Thymus (tissue), 14 donors: ENCODE results near the gene PEX12. TPM values are rescaled to one million over a fixed set of nuclear protein-coding genes. Genes with fewer than 3 reads are reported as not detected.

Experiments used
- DNase-seq, 9 donors: peaks; one replicate each; pipeline ENCODE4 v3.0.0-alpha.2; 2013; ENCODE audit warnings: low spot score in 9 of 9, low read depth in 6 of 9, missing footprints in 1 of 9
- H3K27ac ChIP-seq, 2 donors: one replicate each; pipeline ENCODE4 v1.5.1; 2013; ENCODE audit warnings: control low read depth in 1 of 2, low read depth in 1 of 2, low read length in 1 of 2, mild to moderate bottlenecking in 1 of 2, moderate library complexity in 1 of 2
- H3K27me3 ChIP-seq, 2 donors: one replicate each; pipeline ENCODE4 v1.5.1; 2013; ENCODE audit warnings: low read length in 1 of 2; ENCODE audit not compliant: control insufficient read depth in 2 of 2, insufficient read depth in 1 of 2
- H3K36me3 ChIP-seq, 2 donors: one replicate each; pipeline ENCODE4 v1.5.1; 2013; ENCODE audit warnings: low read length in 1 of 2, mild to moderate bottlenecking in 1 of 2, moderate library complexity in 1 of 2; ENCODE audit not compliant: control insufficient read depth in 2 of 2, insufficient read depth in 2 of 2
- H3K4me1 ChIP-seq, 2 donors: one replicate each; pipeline ENCODE4 v1.5.1; 2013; ENCODE audit warnings: low read length in 2 of 2; ENCODE audit not compliant: control insufficient read depth in 2 of 2, insufficient read depth in 2 of 2
- H3K4me3 ChIP-seq, 2 donors: one replicate each; pipeline ENCODE4 v1.5.1; 2013; ENCODE audit warnings: low read length in 2 of 2, control low read depth in 1 of 2, mild to moderate bottlenecking in 1 of 2
- H3K9me3 ChIP-seq, 2 donors: one replicate each; pipeline ENCODE4 v1.5.1; 2013; ENCODE audit warnings: low read length in 1 of 2, mild to moderate bottlenecking in 1 of 2; ENCODE audit not compliant: control insufficient read depth in 2 of 2, insufficient read depth in 1 of 2
- WGBS: extraction: QIAGEN DNeasy Blood & Tissue Kit; methylation state at CpG from one replicate; pipeline ENCODE4 v1.1.7; 2013; 5-methylcytosine and 5-hydroxymethylcytosine counted together
- long read RNA-seq, 10 donors: transcript quantifications; one replicate each; lab custom pipeline, GENCODE V29; 2026
- polyA plus RNA-seq: library from polyadenylated mRNA; stranded (reverse); fragments of 200-250 nt; gene quantifications from one replicate; pipeline ENCODE4 v1.2.3, GENCODE V29; 2013
- total RNA-seq: library from RNA; stranded (reverse); fragments of 120-200 nt; gene quantifications from one replicate; pipeline ENCODE4 v1.2.4, GENCODE V29; 2013
- donor health status: healthy.

Gene PEX12
- total RNA-seq = 5.0 TPM
- polyA plus RNA-seq = 4.8 TPM
- long read RNA-seq, donor 1 = 0 reads
- long read RNA-seq, donor 2 = 0 reads
- long read RNA-seq, donor 3, partial matches to known transcripts = 0 of 1 reads
- long read RNA-seq, donor 3, other reads (novel, unspliced or antisense) = 0 of 1 reads
- long read RNA-seq, donor 4 = 0 reads
- long read RNA-seq, donor 5, partial matches to known transcripts = 0 of 2 reads
- long read RNA-seq, donor 5, other reads (novel, unspliced or antisense) = 0 of 2 reads
- long read RNA-seq, donor 6, partial matches to known transcripts = 0 of 1 reads
- long read RNA-seq, donor 6, other reads (novel, unspliced or antisense) = 0 of 1 reads
- long read RNA-seq, donor 7, partial matches to known transcripts = 0 of 2 reads
- long read RNA-seq, donor 7, other reads (novel, unspliced or antisense) = 0 of 2 reads
- long read RNA-seq, donor 8 = 0 reads
- long read RNA-seq, donor 9, partial matches to known transcripts = 0 of 4 reads
- long read RNA-seq, donor 9, other reads (novel, unspliced or antisense) = 0 of 4 reads
- long read RNA-seq, donor 10, partial matches to known transcripts = 0 of 4 reads
- long read RNA-seq, donor 10, other reads (novel, unspliced or antisense) = 0 of 4 reads

DNA sequence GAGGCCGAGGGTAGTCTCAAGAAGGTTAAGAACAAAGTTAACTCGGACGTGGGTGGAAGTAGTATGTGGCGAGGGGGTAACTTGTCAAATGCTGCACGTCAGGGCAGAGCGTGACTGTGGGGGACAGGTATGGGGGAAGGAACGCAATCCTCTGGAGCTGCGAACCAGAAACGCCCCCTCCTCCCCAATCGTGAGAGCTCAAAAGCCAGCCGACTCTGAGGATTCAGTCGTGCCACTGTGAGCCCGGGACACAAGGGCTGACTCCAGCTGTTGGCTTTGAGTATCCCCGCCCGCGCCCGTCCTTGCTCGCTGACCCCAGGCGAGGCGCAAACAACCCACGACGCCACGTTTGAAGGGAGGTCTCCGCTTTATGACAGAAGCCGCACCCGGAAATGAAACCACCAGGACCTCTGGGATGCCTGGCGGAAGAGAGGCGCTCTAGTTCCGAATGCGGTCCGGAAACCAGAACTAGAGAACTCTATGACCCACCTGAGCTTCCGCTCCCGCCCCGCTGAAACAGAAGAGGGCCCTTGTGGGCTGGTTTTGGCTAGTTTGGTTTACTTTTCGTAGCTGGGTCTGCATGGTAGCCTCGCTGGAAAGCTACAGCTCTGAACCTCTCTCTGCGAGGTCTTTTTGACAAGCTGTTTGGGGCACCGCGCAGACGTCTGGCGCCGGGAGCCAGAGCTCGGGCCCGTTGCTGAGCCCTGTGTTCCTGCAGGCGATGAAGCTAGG lies at the start of gene PEX12:
Gene PEX12, minus strand, starts transcription at position 375 of the 732 bp plus-strand sequence. CDS start 550 bp downstream, outside the sequence.
- Histone ChIP-seq H3K27ac (peak within 1 kb of the TSS; percentile 94 to 97), H3K4me3 (peak within 1 kb of the TSS; percentile 71 to 90), H3K9me3 (no peaks in the 10 kb centered on the region), H3K36me3 (peaks cover 7 to 11% of the 10 kb centered on the region in 2 donors), H3K4me1 (peaks cover 12 to 16% of the 10 kb centered on the region in 2 donors), H3K27me3 (peaks cover 0 to 2% of the 10 kb centered on the region in 2 donors)
- WGBS = under 1% methylated on average over 45 of the region's 45 CpGs
- DNase-seq = peak; percentile 76 to 96 (median 89)

- Histone ChIP-seq H3K36me3 (peaks cover 23 to 49% of the 10 kb centered on the region in 2 donors), H3K4me3 (no peak overlapping the region), H3K9me3 (no peaks in the 10 kb centered on the region), H3K27ac (no peak overlapping the region), H3K4me1 (no peaks in the 10 kb centered on the region), H3K27me3 (no peaks in the 10 kb centered on the region)
- DNase-seq = no peak
- WGBS = over 99% methylated on average over 4 of the region's 4 CpGs
Measured at GRCh38 chr17:35627417-35627816, 49.0 kb upstream of the PEX12 start.

DNA sequence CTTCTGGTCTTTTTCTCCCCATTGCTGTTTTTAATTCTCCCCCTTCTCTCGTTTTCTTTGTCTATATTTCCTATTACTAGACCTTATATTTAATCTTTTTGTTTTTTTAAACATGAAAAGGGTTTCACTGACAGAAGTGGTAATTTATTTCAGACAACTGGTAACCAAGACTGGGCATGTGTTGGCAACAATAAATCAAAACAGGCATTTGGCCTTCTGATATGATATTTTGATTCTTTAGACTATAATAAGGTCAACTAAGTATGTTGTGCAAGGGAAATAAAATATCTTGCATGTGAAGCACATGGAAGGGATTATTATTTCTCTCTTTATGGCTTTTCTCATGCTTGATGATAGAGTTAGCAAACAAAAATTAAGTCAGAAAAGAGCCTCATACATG lies 43.4 kb upstream of the PEX12 start:
- no peak for DNase-seq
- Histone ChIP-seq H3K9me3 (no peaks in the 10 kb centered on the region), H3K27me3 (no peaks in the 10 kb centered on the region), H3K27ac (no peak overlapping the region), H3K36me3 (peaks cover 12 to 28% of the 10 kb centered on the region in 2 donors), H3K4me1 (no peaks in the 10 kb centered on the region), H3K4me3 (no peak overlapping the region)
- 89% methylated on average over 1 of the region's 1 CpG for WGBS

DNA sequence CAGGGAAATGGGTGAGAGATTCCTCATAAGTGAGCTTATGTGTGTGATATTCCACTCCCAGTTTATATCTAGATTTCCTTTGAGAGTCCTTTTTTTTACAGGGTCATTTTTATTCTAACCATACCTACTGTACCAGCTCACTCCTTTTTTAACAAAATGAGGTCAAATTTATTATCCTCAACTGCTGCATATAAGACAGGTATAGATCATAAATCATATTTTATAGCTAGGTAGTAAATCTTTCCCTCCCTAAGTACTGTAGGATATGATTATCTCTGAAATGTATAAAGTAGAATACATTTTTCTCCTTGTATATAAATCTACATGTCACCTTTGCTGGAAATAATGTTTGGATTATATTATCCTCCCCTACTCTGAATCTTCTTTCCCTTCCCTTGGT lies 40.3 kb upstream of the PEX12 start:
- Histone ChIP-seq H3K27me3 (no peaks in the 10 kb centered on the region), H3K4me3 (no peak overlapping the region), H3K27ac (no peak overlapping the region), H3K36me3 (peaks cover 8 to 12% of the 10 kb centered on the region in 2 donors), H3K4me1 (no peaks in the 10 kb centered on the region), H3K9me3 (no peaks in the 10 kb centered on the region)
- no peak for DNase-seq

- WGBS = 90% methylated on average over 2 of the region's 2 CpGs
- H3K4me1 ChIP-seq = no peaks in the 10 kb centered on the region
- no peak overlapping the region for H3K4me3 ChIP-seq
- H3K27ac ChIP-seq = no peak overlapping the region
- no peaks in the 10 kb centered on the region for H3K27me3 ChIP-seq
- no peaks in the 10 kb centered on the region for H3K9me3 ChIP-seq
- DNase-seq = no peak
- peaks cover 8 to 12% of the 10 kb centered on the region in 2 donors for H3K36me3 ChIP-seq
Measured at GRCh38 chr17:35617505-35617904, 39.1 kb upstream of the PEX12 start.

GRCh38 chr17:35616536-35616935 lies 38.2 kb upstream of the PEX12 start:
- peaks cover 8 to 16% of the 10 kb centered on the region in 2 donors for H3K36me3 ChIP-seq
- WGBS = 86% methylated on average over 7 of the region's 7 CpGs
- DNase-seq = no peak
- no peaks in the 10 kb centered on the region for H3K9me3 ChIP-seq
- no peak overlapping the region for H3K4me3 ChIP-seq
- no peaks in the 10 kb centered on the region for H3K27me3 ChIP-seq
- no peaks in the 10 kb centered on the region for H3K4me1 ChIP-seq
- no peak overlapping the region for H3K27ac ChIP-seq

DNA sequence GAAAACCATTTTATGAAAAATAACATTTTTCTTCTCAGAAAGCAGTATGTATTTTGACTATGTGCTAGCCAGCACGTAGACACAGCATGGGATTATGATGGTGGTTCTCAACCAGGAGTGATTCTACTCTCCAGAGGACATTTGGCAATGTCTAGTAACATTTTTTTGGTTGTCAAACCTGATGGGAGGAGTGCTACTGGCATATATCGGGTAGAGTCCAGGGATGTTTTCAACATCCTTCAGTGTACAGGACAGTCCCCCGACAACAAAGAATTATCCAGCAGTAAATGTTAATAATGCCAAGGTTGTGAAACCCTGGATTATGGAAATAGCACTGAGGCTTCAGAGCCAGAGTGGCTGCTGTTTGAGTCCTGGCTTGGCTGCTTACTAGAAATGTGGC lies 36.4 kb upstream of the PEX12 start:
- H3K4me3 ChIP-seq = no peak overlapping the region
- 97% methylated on average over 3 of the region's 3 CpGs for WGBS
- no peaks in the 10 kb centered on the region for H3K4me1 ChIP-seq
- DNase-seq = no peak
- H3K27ac ChIP-seq = no peak overlapping the region
- H3K27me3 ChIP-seq = no peaks in the 10 kb centered on the region
- H3K36me3 ChIP-seq = peaks cover 19 to 25% of the 10 kb centered on the region in 2 donors
- H3K9me3 ChIP-seq = no peaks in the 10 kb centered on the region

- H3K27me3 ChIP-seq = no peaks in the 10 kb centered on the region
- DNase-seq = peak in 7 of 9 donors; percentile 13 to 65 (median 36)
- no peak overlapping the region for H3K4me3 ChIP-seq
- H3K36me3 ChIP-seq = peaks cover 23 to 38% of the 10 kb centered on the region in 2 donors
- H3K4me1 ChIP-seq = no peaks in the 10 kb centered on the region
- no peaks in the 10 kb centered on the region for H3K9me3 ChIP-seq
- WGBS = 90% methylated on average over 2 of the region's 2 CpGs
- H3K27ac ChIP-seq = no peak overlapping the region
Measured at GRCh38 chr17:35612924-35613521, 34.7 kb upstream of the PEX12 start.
